Fibroblast of villous mesenchyme (primary cell): ENCODE data around the gene SMAD6. TPM values are rescaled to one million over a fixed set of nuclear protein-coding genes. Genes with fewer than 3 reads are reported as not detected.

ENCODE experiments used
- DNase-seq: peaks from one replicate; pipeline ENCODE4 v3.0.0-alpha.2; 2010; ENCODE audit warnings: low read depth
- H3K4me3 ChIP-seq: 2 replicates; pipeline ENCODE4 v1.5.1; 2011; ENCODE audit warnings: low read depth, mild to moderate bottlenecking, low read length
- total RNA-seq: library from RNA; depleted of rRNA; stranded (reverse); fragments of >200 nt; gene quantifications from 2 replicates; pipeline ENCODE4 v1.2.3, GENCODE V29; 2012
- TF ChIP-seq, protein P1 (sequence below): IDR thresholded peaks from 2 replicates; pipeline ENCODE4 v1.5.1; 2012; ENCODE audit warnings: low read depth, mild to moderate bottlenecking, low read length; ENCODE audit not compliant: insufficient read depth

The SMAD6 gene
- total RNA-seq, 1 donor: 3.0 TPM

DNA sequence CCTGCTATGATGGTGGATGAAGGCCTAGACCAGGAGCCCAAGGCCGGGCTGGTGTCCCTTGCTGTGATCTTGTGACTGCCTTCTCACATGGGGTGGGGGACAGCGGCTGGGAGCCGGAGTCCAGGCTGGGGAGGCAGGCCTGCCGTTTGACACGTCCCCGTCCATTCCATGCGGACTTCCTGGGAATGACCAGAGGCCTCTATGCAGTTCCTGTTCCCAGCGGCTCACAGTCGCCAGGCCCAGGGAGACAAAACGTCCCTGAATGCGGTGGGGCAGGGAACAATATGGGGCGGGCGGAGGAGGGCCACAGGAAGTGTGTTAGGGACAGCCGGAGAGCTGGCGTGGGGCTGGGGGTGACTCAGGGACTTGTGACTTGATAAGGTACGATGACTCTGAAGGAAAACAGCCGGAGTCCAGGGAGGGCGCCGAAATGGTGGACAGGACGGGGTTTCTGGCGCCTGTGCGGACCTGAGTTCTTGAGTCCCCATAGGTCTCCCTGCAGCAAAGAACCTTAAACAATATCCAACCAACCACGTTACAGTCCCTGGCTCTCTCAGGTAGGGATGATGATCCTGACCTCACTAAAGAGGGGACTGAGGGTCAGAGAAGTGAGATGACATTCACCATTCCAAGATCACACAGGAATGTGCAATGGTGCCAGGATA lies 40.5 kb upstream of the SMAD6 start:
- TF ChIP-seq, protein P1, sequence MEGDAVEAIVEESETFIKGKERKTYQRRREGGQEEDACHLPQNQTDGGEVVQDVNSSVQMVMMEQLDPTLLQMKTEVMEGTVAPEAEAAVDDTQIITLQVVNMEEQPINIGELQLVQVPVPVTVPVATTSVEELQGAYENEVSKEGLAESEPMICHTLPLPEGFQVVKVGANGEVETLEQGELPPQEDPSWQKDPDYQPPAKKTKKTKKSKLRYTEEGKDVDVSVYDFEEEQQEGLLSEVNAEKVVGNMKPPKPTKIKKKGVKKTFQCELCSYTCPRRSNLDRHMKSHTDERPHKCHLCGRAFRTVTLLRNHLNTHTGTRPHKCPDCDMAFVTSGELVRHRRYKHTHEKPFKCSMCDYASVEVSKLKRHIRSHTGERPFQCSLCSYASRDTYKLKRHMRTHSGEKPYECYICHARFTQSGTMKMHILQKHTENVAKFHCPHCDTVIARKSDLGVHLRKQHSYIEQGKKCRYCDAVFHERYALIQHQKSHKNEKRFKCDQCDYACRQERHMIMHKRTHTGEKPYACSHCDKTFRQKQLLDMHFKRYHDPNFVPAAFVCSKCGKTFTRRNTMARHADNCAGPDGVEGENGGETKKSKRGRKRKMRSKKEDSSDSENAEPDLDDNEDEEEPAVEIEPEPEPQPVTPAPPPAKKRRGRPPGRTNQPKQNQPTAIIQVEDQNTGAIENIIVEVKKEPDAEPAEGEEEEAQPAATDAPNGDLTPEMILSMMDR: no peak
- no peak overlapping the region for H3K4me3 ChIP-seq
- DNase-seq: no peak

DNA sequence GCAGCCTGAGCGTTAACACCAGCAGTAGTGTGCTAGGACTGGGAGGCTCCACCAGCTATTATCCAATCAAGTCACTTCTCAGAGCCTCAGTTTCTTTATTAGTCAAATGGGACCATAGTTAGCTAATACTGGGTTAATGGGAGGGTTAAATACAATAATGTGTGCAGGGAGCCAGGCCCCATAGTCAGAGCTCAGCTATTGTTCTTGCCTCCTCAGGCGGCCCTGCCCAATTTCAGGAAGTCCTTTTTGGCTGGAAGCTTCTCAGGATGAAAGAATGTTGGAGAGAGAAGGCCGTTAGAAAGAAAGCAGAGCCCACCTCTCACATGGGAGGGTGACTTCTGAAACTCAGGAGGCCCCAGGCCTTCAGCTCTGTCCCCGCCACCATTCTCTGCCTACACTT lies 39.5 kb upstream of the SMAD6 start:
- no peak overlapping the region for H3K4me3 ChIP-seq
- DNase-seq: no peak
- TF ChIP-seq, protein P1: no peak

DNA sequence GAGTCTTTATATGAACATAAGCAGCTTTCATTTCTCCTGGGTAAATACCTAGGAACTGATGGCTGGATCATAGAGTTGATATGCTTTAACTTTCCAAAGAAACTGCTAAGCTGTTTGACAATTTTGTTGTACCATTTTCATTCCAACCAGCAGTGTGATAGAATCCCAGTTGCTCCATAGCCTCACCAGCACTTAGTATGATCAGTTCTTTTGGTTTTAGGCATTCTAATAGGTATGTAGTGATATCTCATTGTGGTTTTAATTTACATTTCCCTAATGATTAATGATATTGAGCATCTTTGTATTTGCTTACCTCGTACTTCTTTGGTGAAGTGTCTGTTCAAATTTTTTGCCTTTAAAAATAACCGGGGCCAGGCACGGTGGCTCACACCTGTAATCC lies 38.4 kb upstream of the SMAD6 start:
- DNase-seq: no peak
- no peak overlapping the region for H3K4me3 ChIP-seq
- TF ChIP-seq, protein P1: no peak

DNA sequence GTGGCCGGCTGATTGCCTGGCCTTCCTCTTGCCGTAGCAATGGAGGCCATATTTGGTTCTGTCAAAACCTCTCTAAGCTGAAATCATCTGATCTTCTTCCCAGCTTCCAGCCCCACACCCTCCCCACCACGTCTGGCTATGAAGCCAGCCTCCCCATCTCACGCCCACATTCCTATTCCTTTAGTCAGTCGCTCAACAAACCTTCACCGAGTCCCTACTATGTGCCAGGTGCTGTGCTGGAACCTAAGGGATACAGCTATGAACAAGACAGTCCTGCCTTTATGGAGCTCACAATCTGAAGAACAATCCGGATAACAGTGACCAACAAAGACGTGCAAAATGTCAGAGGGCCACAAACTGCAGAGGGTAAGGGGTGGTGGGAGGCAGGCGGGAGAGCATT lies 31.9 kb upstream of the SMAD6 start:
- no peak overlapping the region for H3K4me3 ChIP-seq
- TF ChIP-seq, protein P1: no peak
- DNase-seq: no peak

DNA sequence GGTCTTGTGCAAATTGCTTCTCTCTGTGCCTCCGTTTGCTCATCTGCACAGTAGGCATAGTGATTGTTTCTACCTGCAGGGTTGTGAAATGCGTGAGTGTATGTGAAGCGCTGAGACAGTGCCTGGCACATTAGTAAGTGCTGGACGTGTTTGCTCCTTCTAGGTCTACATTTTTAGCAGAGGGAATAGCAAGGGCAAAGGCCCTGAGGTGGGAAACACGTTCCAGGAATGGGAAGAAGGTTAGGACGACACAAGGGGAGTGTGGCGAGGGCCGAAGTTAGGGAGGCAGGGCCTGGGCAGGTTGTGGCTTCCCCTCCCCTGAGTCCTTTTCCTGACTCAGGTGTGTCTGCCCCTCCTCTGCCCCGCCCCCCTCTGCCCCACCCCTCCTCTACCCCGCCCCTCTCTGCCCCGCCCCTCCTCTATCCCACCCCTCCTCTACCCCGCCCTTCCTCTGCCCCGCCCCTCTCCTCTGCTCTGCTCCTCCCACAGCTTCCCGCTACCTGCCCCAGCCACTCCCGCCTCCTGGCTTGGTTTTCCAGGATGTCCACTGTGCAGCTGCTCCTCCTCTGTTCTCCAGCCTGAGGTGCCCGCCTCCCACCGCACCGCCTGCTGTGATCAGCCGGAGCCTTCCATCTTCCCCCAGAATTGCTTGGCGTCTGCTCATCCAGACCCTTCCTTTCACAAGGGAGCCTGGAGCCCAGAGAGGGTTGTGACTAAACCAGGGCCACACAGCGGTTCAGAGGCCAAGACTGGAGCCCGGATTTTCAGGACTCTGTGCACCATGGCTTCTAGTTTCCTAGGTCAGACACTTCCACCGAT lies 31.1 kb upstream of the SMAD6 start:
- no peak overlapping the region for H3K4me3 ChIP-seq
- TF ChIP-seq, protein P1: no peak
- no peak for DNase-seq

DNA sequence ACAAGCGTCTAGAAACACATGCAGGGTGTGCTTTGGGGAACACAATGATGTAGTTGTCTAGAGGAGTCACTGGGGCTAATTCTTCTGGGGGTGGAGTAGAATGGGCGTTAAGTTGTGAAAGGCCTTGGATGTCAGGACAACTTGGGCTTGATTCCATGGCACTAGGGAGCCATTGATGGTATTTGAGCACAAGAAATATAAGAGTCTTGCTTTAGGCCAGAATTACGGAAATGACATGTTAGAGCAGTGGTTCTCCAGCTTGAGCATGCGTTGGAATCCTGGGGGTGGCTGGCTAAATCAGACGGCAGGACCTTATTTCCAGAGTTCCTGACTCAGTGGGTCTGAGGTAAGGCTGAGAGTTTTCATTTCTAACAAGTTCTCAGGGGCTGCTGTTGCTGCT lies 29.2 kb upstream of the SMAD6 start:
- DNase-seq: peak; percentile 43
- TF ChIP-seq, protein P1: no peak
- H3K4me3 ChIP-seq: no peak overlapping the region
